Testis (tissue), 2 donors: ENCODE data around the gene PLXNA1.

ENCODE experiments used
- POLR2A ChIP-seq: fragments of 450-650 bp; IDR thresholded peaks from one replicate; pipeline ENCODE4 v1.6.1; 2017; ENCODE audit warnings: antibody characterized with exemption, mild to moderate bottlenecking, moderate library complexity
- TF ChIP-seq, protein P1 (sequence below), 3 experiments: fragments of 450-650 bp in 2 of 3; fragments of 200-600 bp in 1 of 3; sonication (generic) in 1 of 3; IDR thresholded peaks; one replicate each; pipeline ENCODE4 v1.5.1; 2016 to 2019; ENCODE audit warnings: antibody characterized with exemption in 3 of 3, mild to moderate bottlenecking in 2 of 3, moderate library complexity in 1 of 3

DNA sequence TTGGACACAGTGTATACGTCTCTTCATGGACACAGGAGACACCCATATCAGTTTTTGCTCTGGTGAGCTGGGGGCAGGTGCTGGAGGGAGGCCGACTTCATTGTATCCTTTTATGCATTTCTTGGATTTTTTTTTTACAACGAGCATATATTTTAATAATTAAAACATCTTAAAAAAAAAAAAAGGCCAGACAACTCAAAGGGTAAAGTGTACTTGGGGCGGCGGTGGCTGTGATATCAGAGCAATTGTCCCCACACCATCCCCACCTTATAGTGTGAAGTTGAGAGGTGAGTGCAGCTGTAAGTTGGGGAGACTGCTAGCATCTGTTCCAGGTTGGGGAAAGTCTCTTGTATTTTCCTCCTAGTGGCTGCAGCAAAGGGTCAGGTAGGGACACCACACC, 12.0 kb upstream of the PLXNA1 start:
- TF ChIP-seq, protein P1, sequence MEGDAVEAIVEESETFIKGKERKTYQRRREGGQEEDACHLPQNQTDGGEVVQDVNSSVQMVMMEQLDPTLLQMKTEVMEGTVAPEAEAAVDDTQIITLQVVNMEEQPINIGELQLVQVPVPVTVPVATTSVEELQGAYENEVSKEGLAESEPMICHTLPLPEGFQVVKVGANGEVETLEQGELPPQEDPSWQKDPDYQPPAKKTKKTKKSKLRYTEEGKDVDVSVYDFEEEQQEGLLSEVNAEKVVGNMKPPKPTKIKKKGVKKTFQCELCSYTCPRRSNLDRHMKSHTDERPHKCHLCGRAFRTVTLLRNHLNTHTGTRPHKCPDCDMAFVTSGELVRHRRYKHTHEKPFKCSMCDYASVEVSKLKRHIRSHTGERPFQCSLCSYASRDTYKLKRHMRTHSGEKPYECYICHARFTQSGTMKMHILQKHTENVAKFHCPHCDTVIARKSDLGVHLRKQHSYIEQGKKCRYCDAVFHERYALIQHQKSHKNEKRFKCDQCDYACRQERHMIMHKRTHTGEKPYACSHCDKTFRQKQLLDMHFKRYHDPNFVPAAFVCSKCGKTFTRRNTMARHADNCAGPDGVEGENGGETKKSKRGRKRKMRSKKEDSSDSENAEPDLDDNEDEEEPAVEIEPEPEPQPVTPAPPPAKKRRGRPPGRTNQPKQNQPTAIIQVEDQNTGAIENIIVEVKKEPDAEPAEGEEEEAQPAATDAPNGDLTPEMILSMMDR (IDR thresholded peaks at IDR 0.05) = no peak
- TF ChIP-seq POLR2A = no peak
